K562 (cell line): ENCODE measurements around the gene RNF214. TPM values are rescaled to one million over a fixed set of nuclear protein-coding genes. Genes with fewer than 3 reads are reported as not detected.

ENCODE experiments used
- BCOR ChIP-seq: fragments of 450-650 bp; IDR thresholded peaks from 2 replicates; pipeline ENCODE4 v1.6.1; 2016
- CBX2 ChIP-seq: fragments of 200-600 bp; sonication (generic); IDR thresholded peaks from one replicate; pipeline ENCODE4 v1.6.1; 2012; ENCODE audit warnings: mild to moderate bottlenecking, low read length, inconsistent platforms; ENCODE audit not compliant: insufficient read depth, poor library complexity, severe bottlenecking
- HCFC1 ChIP-seq: IDR thresholded peaks from 2 replicates; pipeline ENCODE4 v1.6.1; 2012; ENCODE audit warnings: low read depth, low read length, improper control_type of control experiment
- LEF1 ChIP-seq: fragments of 450-650 bp; IDR thresholded peaks from 2 replicates; pipeline ENCODE4 v1.6.1; 2016; ENCODE audit warnings: mild to moderate bottlenecking
- SMARCB1 ChIP-seq: IDR thresholded peaks from 2 replicates; pipeline ENCODE4 v1.6.1; 2011; ENCODE audit warnings: improper control_type of control experiment, low read depth; ENCODE audit not compliant: insufficient read length
- STAT5B ChIP-seq: fragments of 250-450 bp; sonication (Bioruptor Pico); IDR thresholded peaks from 2 replicates; pipeline ENCODE4 v1.8.0; 2021; ENCODE audit warnings: mild to moderate bottlenecking, inconsistent platforms
- ZNF699 ChIP-seq: fragments of 250-450 bp; sonication (Bioruptor Pico); IDR thresholded peaks from 2 replicates; pipeline ENCODE4 v1.8.0; 2021; ENCODE audit warnings: mild to moderate bottlenecking, moderate library complexity; ENCODE audit not compliant: insufficient replicate concordance
- polyA plus RNA-seq, 8 experiments: library from polyadenylated mRNA; depleted of rRNA in 4 of 8; stranded (reverse) in 5 of 8; unstranded in 3 of 8; fragments of >200 nt; fragmentation: Nextera tagmentation in 2 of 8; fragmentation: Illumina TruSeq in 1 of 8; extraction: Ambion mirVana in 2 of 8; extraction: Trizol in 1 of 8; gene quantifications; 2 replicates each; pipeline versions ENCODE4 v1.2.1 to v1.2.3, GENCODE V29; 2011 to 2014; ENCODE audit warnings: inconsistent platforms in 1 of 8, missing spikeins in 1 of 8
- total RNA-seq, 7 experiments: library from RNA; depleted of rRNA in 6 of 7; stranded (reverse); fragments of >200 nt in 6 of 7; fragmentation: Illumina TruSeq in 2 of 7; extraction: Trizol in 2 of 7; gene quantifications; 2 replicates each; pipeline versions ENCODE4 v1.2.1 to v1.2.3, GENCODE V29; 2011 to 2021; ENCODE audit warnings: low replicate concordance in 1 of 7
- TF ChIP-seq, protein P1 (sequence below): fragments of 250-450 bp; sonication (Bioruptor Pico); IDR thresholded peaks from 2 replicates; pipeline ENCODE4 v1.4.0; 2020; ENCODE audit warnings: mild to moderate bottlenecking, moderate library complexity
- TF ChIP-seq, protein P2 (sequence below), 2 experiments: IDR thresholded peaks; 2 replicates each; pipeline ENCODE4 v1.6.1; 2012; ENCODE audit warnings: improper control_type of control experiment in 2 of 2, low read depth in 2 of 2, low read length in 2 of 2, borderline replicate concordance in 1 of 2
- TF ChIP-seq, protein P3 (sequence below): sonication (generic); formaldehyde crosslinking; IDR thresholded peaks from 2 replicates; pipeline ENCODE4 v1.8.1; 2023; ENCODE audit warnings: missing genetic modification reagents, mild to moderate bottlenecking, borderline replicate concordance
- TF ChIP-seq, protein P4 (sequence below): IDR thresholded peaks from 3 replicates; pipeline ENCODE4 v1.6.1; 2011; ENCODE audit warnings: borderline replicate concordance, mild to moderate bottlenecking, moderate library complexity; ENCODE audit not compliant: insufficient read length; ENCODE audit errors: extremely low read depth

The RNF214 gene
- total and polyA plus RNA-seq, 9 of the 15 experiments (the other 6 are each of a cell fraction or from before 2014, with no cell fraction given): 6.6 to 24.8 (median 11.9) TPM

DNA sequence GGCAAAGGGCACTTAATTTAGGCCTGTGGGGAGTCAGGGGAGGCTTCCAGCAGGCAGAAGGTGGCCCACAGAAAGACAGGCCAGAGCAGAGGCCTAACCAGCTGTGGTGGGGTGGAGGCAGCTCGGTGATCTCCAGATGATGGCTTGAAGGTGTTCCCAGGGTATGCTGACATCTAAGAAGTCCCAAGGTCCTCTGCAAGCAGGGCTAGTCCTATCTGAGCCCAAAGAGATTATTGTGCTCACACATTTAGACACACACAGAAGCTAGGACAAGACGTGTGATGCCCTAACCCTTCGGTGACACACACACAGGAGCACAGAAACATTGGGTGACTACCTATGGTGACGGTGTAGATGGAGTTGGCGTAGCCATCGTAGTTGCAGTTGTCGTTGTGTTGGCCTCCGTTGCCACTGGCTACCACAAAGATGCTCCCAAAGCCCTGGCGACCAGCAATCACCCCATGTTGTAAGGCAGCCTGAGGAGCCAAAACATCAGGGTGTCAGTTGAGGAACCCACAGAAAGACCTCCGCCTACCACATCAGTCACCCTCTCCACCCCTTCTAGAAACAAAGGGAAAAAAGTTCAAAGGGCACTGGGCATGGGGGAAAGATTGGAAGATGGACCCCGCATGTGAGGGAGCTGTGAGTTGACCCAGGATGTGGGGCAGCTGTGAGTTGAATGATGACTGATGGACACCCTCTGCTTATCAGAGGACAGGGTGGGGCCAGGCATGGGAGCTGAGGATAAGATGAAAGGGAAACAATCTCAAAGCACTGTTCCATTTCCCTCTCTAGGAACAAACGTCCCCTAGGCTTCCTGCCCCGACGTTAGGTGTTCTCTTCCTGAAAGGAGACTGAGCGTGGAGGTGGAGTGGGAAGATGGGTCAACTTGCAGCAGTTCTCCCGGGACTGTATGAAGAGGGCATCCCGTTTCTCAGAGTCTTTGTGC lies 8.5 kb upstream of the RNF214 start (continued):
- TF ChIP-seq, protein P1, sequence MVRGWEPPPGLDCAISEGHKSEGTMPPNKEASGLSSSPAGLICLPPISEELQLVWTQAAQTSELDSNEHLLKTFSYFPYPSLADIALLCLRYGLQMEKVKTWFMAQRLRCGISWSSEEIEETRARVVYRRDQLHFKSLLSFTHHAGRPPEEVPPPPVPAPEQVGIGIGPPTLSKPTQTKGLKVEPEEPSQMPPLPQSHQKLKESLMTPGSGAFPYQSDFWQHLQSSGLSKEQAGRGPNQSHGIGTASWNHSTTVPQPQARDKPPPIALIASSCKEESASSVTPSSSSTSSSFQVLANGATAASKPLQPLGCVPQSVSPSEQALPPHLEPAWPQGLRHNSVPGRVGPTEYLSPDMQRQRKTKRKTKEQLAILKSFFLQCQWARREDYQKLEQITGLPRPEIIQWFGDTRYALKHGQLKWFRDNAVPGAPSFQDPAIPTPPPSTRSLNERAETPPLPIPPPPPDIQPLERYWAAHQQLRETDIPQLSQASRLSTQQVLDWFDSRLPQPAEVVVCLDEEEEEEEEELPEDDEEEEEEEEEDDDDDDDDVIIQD (CRISPR knock-in tag): no peak
- TF ChIP-seq CBX2 (no peak), BCOR (peak; percentile 60; the same call in 1 of the 2 replicates), HCFC1 (no peak), SMARCB1 (no peak), ZNF699 (CRISPR knock-in tag) (no peak), STAT5B (CRISPR knock-in tag) (no peak), LEF1 (peak; percentile 88)
- TF ChIP-seq, protein P2, sequence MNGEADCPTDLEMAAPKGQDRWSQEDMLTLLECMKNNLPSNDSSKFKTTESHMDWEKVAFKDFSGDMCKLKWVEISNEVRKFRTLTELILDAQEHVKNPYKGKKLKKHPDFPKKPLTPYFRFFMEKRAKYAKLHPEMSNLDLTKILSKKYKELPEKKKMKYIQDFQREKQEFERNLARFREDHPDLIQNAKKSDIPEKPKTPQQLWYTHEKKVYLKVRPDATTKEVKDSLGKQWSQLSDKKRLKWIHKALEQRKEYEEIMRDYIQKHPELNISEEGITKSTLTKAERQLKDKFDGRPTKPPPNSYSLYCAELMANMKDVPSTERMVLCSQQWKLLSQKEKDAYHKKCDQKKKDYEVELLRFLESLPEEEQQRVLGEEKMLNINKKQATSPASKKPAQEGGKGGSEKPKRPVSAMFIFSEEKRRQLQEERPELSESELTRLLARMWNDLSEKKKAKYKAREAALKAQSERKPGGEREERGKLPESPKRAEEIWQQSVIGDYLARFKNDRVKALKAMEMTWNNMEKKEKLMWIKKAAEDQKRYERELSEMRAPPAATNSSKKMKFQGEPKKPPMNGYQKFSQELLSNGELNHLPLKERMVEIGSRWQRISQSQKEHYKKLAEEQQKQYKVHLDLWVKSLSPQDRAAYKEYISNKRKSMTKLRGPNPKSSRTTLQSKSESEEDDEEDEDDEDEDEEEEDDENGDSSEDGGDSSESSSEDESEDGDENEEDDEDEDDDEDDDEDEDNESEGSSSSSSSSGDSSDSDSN (IDR thresholded peaks at IDR 0.05; ENCODE audit: borderline replicate concordance in 1 of 2, low read depth in 2 of 2, low read length in 2 of 2): no peak
- TF ChIP-seq, protein P3, sequence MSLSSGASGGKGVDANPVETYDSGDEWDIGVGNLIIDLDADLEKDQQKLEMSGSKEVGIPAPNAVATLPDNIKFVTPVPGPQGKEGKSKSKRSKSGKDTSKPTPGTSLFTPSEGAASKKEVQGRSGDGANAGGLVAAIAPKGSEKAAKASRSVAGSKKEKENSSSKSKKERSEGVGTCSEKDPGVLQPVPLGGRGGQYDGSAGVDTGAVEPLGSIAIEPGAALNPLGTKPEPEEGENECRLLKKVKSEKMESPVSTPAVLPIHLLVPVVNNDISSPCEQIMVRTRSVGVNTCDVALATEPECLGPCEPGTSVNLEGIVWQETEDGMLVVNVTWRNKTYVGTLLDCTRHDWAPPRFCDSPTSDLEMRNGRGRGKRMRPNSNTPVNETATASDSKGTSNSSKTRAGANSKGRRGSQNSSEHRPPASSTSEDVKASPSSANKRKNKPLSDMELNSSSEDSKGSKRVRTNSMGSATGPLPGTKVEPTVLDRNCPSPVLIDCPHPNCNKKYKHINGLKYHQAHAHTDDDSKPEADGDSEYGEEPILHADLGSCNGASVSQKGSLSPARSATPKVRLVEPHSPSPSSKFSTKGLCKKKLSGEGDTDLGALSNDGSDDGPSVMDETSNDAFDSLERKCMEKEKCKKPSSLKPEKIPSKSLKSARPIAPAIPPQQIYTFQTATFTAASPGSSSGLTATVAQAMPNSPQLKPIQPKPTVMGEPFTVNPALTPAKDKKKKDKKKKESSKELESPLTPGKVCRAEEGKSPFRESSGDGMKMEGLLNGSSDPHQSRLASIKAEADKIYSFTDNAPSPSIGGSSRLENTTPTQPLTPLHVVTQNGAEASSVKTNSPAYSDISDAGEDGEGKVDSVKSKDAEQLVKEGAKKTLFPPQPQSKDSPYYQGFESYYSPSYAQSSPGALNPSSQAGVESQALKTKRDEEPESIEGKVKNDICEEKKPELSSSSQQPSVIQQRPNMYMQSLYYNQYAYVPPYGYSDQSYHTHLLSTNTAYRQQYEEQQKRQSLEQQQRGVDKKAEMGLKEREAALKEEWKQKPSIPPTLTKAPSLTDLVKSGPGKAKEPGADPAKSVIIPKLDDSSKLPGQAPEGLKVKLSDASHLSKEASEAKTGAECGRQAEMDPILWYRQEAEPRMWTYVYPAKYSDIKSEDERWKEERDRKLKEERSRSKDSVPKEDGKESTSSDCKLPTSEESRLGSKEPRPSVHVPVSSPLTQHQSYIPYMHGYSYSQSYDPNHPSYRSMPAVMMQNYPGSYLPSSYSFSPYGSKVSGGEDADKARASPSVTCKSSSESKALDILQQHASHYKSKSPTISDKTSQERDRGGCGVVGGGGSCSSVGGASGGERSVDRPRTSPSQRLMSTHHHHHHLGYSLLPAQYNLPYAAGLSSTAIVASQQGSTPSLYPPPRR (CRISPR knock-in tag): no peak
- TF ChIP-seq, protein P4, sequence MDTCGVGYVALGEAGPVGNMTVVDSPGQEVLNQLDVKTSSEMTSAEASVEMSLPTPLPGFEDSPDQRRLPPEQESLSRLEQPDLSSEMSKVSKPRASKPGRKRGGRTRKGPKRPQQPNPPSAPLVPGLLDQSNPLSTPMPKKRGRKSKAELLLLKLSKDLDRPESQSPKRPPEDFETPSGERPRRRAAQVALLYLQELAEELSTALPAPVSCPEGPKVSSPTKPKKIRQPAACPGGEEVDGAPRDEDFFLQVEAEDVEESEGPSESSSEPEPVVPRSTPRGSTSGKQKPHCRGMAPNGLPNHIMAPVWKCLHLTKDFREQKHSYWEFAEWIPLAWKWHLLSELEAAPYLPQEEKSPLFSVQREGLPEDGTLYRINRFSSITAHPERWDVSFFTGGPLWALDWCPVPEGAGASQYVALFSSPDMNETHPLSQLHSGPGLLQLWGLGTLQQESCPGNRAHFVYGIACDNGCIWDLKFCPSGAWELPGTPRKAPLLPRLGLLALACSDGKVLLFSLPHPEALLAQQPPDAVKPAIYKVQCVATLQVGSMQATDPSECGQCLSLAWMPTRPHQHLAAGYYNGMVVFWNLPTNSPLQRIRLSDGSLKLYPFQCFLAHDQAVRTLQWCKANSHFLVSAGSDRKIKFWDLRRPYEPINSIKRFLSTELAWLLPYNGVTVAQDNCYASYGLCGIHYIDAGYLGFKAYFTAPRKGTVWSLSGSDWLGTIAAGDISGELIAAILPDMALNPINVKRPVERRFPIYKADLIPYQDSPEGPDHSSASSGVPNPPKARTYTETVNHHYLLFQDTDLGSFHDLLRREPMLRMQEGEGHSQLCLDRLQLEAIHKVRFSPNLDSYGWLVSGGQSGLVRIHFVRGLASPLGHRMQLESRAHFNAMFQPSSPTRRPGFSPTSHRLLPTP: no peak
